HG03575 (cell line): Measurements from ENCODE around the gene RSAD1.

ENCODE experiments used
- ATAC-seq: cut with Tn5 transposase; IDR thresholded peaks from one replicate; pipeline ENCODE4 v1.9.1; 2021; ENCODE audit not compliant: unreplicated experiment, insufficient number of reproducible peaks, low FRiP score; ENCODE audit errors: extremely low read depth

RSAD1 gene

GRCh38 chr17:50511058-50511457, 32.4 kb downstream of the RSAD1 start:
- ATAC-seq = peak; percentile 42

- ATAC-seq = no peak
Measured at GRCh38 chr17:50513495-50513894, 34.8 kb downstream of the RSAD1 start.

GRCh38 chr17:50514388-50514787, 35.7 kb downstream of the RSAD1 start:
- ATAC-seq = no peak

- no peak for ATAC-seq
Measured at GRCh38 chr17:50514936-50515702, 36.5 kb downstream of the RSAD1 start.

GRCh38 chr17:50517011-50517410, 38.4 kb downstream of the RSAD1 start:
- no peak for ATAC-seq

- no peak for ATAC-seq
Measured at GRCh38 chr17:50517504-50518383, 39.1 kb downstream of the RSAD1 start.

- no peak for ATAC-seq
Measured at GRCh38 chr17:50518384-50519023, 39.8 kb downstream of the RSAD1 start.

- ATAC-seq = no peak
Measured at GRCh38 chr17:50519141-50519834, 40.6 kb downstream of the RSAD1 start.

GRCh38 chr17:50520483-50520882, 41.8 kb downstream of the RSAD1 start:
- ATAC-seq = no peak

- no peak for ATAC-seq
Measured at GRCh38 chr17:50521514-50521913, 42.9 kb downstream of the RSAD1 start.

GRCh38 chr17:50522766-50523165, 44.1 kb downstream of the RSAD1 start:
- ATAC-seq = no peak

- no peak for ATAC-seq
Measured at GRCh38 chr17:50523208-50523607, 44.5 kb downstream of the RSAD1 start.

- ATAC-seq = no peak
Measured at GRCh38 chr17:50524838-50525237, 46.2 kb downstream of the RSAD1 start.

- no peak for ATAC-seq
Measured at GRCh38 chr17:50527155-50527762, 48.6 kb downstream of the RSAD1 start.

- no peak for ATAC-seq
Measured at GRCh38 chr17:50527949-50528474, 49.4 kb downstream of the RSAD1 start.

- ATAC-seq = no peak
Measured at GRCh38 chr17:50529849-50530248, 51.2 kb downstream of the RSAD1 start.

GRCh38 chr17:50531428-50532025, 52.9 kb downstream of the RSAD1 start:
- no peak for ATAC-seq

- no peak for ATAC-seq
Measured at GRCh38 chr17:50532452-50533024, 53.9 kb downstream of the RSAD1 start, which contains the start of gene EPN3. Gene EPN3 (plus strand): TSS chr17:50532735. CDS start chr17:50536557, 3,822 bp downstream.
